Panc1 (cell line): ENCODE results near the gene MRPL24. TPM values are rescaled to one million over a fixed set of nuclear protein-coding genes. Genes with fewer than 3 reads are reported as not detected.

ENCODE experiments used
- ATAC-seq: fragments of 200-7000 bp; cut with Tn5 transposase; 2 replicates; pipeline ENCODE4 v1.9.1; 2020; ENCODE audit warnings: mild to moderate bottlenecking, moderate library complexity
- BruUV-seq: library from RNA; stranded (reverse); fragments of 400-500 nt; replicated peaks from 2 replicates; lab custom pipeline; 2021; lab: Mats Ljungman, UMichigan
- CTCF ChIA-PET: fragments of 300-600 bp; sonication (Branson Sonifier 250); formaldehyde crosslinking; loops from one replicate; lab custom pipeline; 2022; ENCODE audit warnings: antibody characterized with exemption; lab: Charles Lee
- POLR2A ChIA-PET: fragments of 300-600 bp; sonication (Branson Sonifier 250); formaldehyde crosslinking; loops from one replicate; lab custom pipeline; 2022; ENCODE audit warnings: antibody characterized with exemption; lab: Charles Lee
- DNase-seq: peaks from one replicate; pipeline ENCODE4 v3.0.0-alpha.2; 2010; ENCODE audit warnings: low read depth, low spot score
- H3K27ac ChIP-seq: 2 replicates; pipeline ENCODE4 v1.5.1; 2011; ENCODE audit warnings: mild to moderate bottlenecking, low read length, inconsistent platforms
- H3K27me3 ChIP-seq: fragments of 200-500 bp; sonication (Bioruptor generic); 2 replicates; pipeline ENCODE4 v1.6.0; 2014; ENCODE audit warnings: low read length, inconsistent platforms; ENCODE audit not compliant: control insufficient read depth, insufficient read depth
- H3K36me3 ChIP-seq: fragments of 200-500 bp; sonication (Bioruptor generic); 2 replicates; pipeline ENCODE4 v1.5.1; 2014; ENCODE audit warnings: inconsistent platforms, mild to moderate bottlenecking, low read length, moderate library complexity; ENCODE audit not compliant: control insufficient read depth, insufficient read depth
- H3K4me1 ChIP-seq: 2 replicates; pipeline ENCODE4 v1.5.1; 2011; ENCODE audit warnings: inconsistent platforms, mild to moderate bottlenecking, low read length, moderate library complexity; ENCODE audit not compliant: control insufficient read depth, insufficient read depth
- H3K4me3 ChIP-seq, 2 experiments: 2 replicates each; pipeline ENCODE4 v1.5.1; 2011 to 2012; ENCODE audit warnings: low read depth in 2 of 2, low read length in 2 of 2, mild to moderate bottlenecking in 2 of 2, inconsistent platforms in 1 of 2, moderate library complexity in 1 of 2
- H3K9me3 ChIP-seq: fragments of 200-500 bp; sonication (Bioruptor generic); 2 replicates; pipeline ENCODE4 v1.5.1; 2014; ENCODE audit warnings: low read depth, mild to moderate bottlenecking, inconsistent platforms, low read length, moderate library complexity; ENCODE audit not compliant: control insufficient read depth, insufficient read depth
- POLR2AphosphoS5 ChIP-seq: IDR thresholded peaks from 2 replicates; pipeline ENCODE4 v1.6.1; 2012; ENCODE audit warnings: mild to moderate bottlenecking, low read depth, low read length, moderate library complexity
- SIN3A ChIP-seq: IDR thresholded peaks from 2 replicates; pipeline ENCODE4 v1.6.1; 2012; ENCODE audit warnings: low read depth, mild to moderate bottlenecking, low read length, moderate library complexity, borderline replicate concordance; ENCODE audit not compliant: insufficient read depth
- TCF7L2 ChIP-seq: IDR thresholded peaks from 2 replicates; pipeline ENCODE4 v1.6.1; 2011; ENCODE audit warnings: mild to moderate bottlenecking, low read depth, low read length, inconsistent platforms
- in situ Hi-C: cut with HindIII; loops from 2 replicates; pipeline ENCODE4 v1.10.0; 2016; ENCODE audit warnings: low sequenced_read_pairs, low pct_unique_long_range_greater_than_20kb
- intact Hi-C: fragments of 100-400 bp; cut with micrococcal nuclease; formaldehyde crosslinking; loops from one replicate; pipeline ENCODE4 v1.10.0; 2022; ENCODE audit not compliant: unreplicated experiment
- total RNA-seq: library from RNA; stranded (reverse); gene quantifications from one replicate; pipeline ENCODE4 v1.2.1, GENCODE V29; 2021; ENCODE audit not compliant: unreplicated experiment
- TF ChIP-seq, protein P1 (sequence below): fragments of 450-650 bp; IDR thresholded peaks from 2 replicates; pipeline ENCODE4 v1.5.1; 2017; ENCODE audit warnings: mild to moderate bottlenecking
- TF ChIP-seq, protein P2 (sequence below), 2 experiments: IDR thresholded peaks; 2 replicates each; pipeline ENCODE4 v1.6.1; 2011 to 2012; ENCODE audit warnings: low read depth in 2 of 2, control low read depth in 1 of 2, low read length in 1 of 2, mild to moderate bottlenecking in 1 of 2, moderate library complexity in 1 of 2; ENCODE audit not compliant: insufficient read depth in 1 of 2

The MRPL24 gene
- total RNA-seq, 1 experiment from 2014 or later = 80.4 TPM

- ChIA-PET POLR2A (no interaction called here), CTCF (no interaction called here)
- no peak for TF ChIP-seq SIN3A
- no peak for TF ChIP-seq TCF7L2
- TF ChIP-seq, protein P1, sequence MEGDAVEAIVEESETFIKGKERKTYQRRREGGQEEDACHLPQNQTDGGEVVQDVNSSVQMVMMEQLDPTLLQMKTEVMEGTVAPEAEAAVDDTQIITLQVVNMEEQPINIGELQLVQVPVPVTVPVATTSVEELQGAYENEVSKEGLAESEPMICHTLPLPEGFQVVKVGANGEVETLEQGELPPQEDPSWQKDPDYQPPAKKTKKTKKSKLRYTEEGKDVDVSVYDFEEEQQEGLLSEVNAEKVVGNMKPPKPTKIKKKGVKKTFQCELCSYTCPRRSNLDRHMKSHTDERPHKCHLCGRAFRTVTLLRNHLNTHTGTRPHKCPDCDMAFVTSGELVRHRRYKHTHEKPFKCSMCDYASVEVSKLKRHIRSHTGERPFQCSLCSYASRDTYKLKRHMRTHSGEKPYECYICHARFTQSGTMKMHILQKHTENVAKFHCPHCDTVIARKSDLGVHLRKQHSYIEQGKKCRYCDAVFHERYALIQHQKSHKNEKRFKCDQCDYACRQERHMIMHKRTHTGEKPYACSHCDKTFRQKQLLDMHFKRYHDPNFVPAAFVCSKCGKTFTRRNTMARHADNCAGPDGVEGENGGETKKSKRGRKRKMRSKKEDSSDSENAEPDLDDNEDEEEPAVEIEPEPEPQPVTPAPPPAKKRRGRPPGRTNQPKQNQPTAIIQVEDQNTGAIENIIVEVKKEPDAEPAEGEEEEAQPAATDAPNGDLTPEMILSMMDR = no peak
- TF ChIP-seq POLR2AphosphoS5 = no peak
- TF ChIP-seq, protein P2, sequence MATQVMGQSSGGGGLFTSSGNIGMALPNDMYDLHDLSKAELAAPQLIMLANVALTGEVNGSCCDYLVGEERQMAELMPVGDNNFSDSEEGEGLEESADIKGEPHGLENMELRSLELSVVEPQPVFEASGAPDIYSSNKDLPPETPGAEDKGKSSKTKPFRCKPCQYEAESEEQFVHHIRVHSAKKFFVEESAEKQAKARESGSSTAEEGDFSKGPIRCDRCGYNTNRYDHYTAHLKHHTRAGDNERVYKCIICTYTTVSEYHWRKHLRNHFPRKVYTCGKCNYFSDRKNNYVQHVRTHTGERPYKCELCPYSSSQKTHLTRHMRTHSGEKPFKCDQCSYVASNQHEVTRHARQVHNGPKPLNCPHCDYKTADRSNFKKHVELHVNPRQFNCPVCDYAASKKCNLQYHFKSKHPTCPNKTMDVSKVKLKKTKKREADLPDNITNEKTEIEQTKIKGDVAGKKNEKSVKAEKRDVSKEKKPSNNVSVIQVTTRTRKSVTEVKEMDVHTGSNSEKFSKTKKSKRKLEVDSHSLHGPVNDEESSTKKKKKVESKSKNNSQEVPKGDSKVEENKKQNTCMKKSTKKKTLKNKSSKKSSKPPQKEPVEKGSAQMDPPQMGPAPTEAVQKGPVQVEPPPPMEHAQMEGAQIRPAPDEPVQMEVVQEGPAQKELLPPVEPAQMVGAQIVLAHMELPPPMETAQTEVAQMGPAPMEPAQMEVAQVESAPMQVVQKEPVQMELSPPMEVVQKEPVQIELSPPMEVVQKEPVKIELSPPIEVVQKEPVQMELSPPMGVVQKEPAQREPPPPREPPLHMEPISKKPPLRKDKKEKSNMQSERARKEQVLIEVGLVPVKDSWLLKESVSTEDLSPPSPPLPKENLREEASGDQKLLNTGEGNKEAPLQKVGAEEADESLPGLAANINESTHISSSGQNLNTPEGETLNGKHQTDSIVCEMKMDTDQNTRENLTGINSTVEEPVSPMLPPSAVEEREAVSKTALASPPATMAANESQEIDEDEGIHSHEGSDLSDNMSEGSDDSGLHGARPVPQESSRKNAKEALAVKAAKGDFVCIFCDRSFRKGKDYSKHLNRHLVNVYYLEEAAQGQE (IDR thresholded peaks at IDR 0.05; ENCODE audit: insufficient read depth in 1 of 2, low read depth in 2 of 2, low read length in 1 of 2) = no peak
- peaks cover 13% of the 10 kb centered on the region for H3K36me3 ChIP-seq
- H3K4me1 ChIP-seq = peaks cover 22% of the 10 kb centered on the region
- in situ Hi-C loops (no loop called here), intact Hi-C loops (no loop called here)
- no peak overlapping the region for H3K27ac ChIP-seq
- no peak overlapping the region for H3K4me3 ChIP-seq
- DNase-seq (no peak), ATAC-seq (no peak)
- H3K9me3 ChIP-seq = no peaks in the 10 kb centered on the region
- H3K27me3 ChIP-seq = no peaks in the 10 kb centered on the region
- no TSS peak for BruUV-seq
Measured at GRCh38 chr1:156738407-156738806, 2.5 kb downstream of the MRPL24 start.

GRCh38 chr1:156733989-156734584, 6.8 kb downstream of the MRPL24 start:
- intact Hi-C loops = no loop called here
- CTCF ChIA-PET = no interaction called here
- POLR2A ChIA-PET = interaction anchor here (0.6 to 0.7 kb wide), 2 partner anchors 25 to 802 kb away, joined by 3 to 15 read pairs; no protein-coding TSS in a partner anchor

More at GRCh38 chr1:156733989-156734584, 6.8 kb downstream of the MRPL24 start:
- Histone ChIP-seq H3K9me3 (no peaks in the 10 kb centered on the region), H3K36me3 (no peaks in the 10 kb centered on the region; the same call in 1 of the 2 replicates), H3K27me3 (no peaks in the 10 kb centered on the region), H3K27ac (no peak overlapping the region), H3K4me3 (no peak overlapping the region), H3K4me1 (peaks cover 5% of the 10 kb centered on the region)
- in situ Hi-C loops = no loop called here
- TF ChIP-seq, protein P2 (IDR thresholded peaks at IDR 0.05; ENCODE audit: insufficient read depth in 1 of 2, low read depth in 2 of 2, low read length in 1 of 2) = no peak
- TF ChIP-seq POLR2AphosphoS5 (no peak), TCF7L2 (no peak), SIN3A (no peak)
- TF ChIP-seq, protein P1 = no peak
- no TSS peak for BruUV-seq
- DNase-seq = no peak
- ATAC-seq = no peak
